ENCODE data around the gene EXPH5. TPM values are rescaled to one million over a fixed set of nuclear protein-coding genes. Genes with fewer than 3 reads are reported as not detected.

EXPH5 gene
- total and polyA plus RNA-seq, 9 of the 15 experiments (the other 6 are each of a cell fraction or from before 2014, with no cell fraction given), result 1.3 to 8.5 (median 4.8) TPM

DNA sequence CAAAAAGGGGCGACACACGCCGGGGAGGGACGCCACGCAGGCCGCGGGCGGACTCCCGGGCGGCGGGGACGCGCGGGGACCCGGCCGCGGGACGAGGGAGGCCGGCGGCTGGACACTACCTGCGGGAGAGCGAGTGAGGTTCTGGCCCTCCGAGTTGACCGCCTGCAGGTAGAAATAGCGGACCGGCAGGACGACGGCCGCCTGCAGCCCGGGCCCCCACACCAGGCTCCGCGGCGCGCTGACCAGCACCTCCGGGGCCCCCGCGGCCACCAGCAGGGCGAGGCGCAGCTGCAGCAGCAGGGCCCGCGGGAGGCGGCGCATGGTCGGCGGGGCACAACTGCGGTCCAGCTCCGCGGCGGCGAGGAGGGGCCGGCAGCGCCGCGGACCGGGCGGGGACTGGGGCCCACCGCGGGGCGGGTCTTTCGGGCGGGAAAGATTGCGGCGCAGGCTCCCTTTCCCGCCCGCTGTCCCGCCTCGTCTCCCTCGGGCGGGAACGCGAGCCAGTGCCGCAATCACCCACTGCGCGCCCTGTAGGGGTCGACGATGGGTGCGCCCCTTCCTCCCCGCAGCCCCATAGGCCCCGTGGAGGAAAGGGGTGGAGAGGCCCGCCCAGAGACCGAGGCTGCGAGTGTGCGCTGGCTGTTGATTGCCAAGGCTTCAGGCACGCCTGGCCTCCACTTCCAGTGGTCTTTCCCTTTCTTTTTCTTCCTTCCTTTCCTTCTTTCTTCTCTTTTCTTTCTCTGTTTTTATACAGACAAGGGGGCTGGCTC, 95.3 kb downstream of the EXPH5 start, which contains the start of gene POGLUT3 (continued):
- TF ChIP-seq CEBPB (tag; IDR thresholded peaks at IDR 0.05), result peak; percentile 57; the same call in 1 of the 2 replicates
- no peak; the same call in 1 of the 2 replicates for TF ChIP-seq SP1 (CRISPR knock-in tag; IDR thresholded peaks at IDR 0.05)
- TF ChIP-seq RAD51 (IDR thresholded peaks at IDR 0.05; ENCODE audit: borderline replicate concordance, low read depth), result no peak
- TF ChIP-seq ESRRA (IDR thresholded peaks at IDR 0.05; ENCODE audit: borderline replicate concordance, low read depth), result no peak; the same call in 1 of the 2 replicates
- TF ChIP-seq, protein P1, sequence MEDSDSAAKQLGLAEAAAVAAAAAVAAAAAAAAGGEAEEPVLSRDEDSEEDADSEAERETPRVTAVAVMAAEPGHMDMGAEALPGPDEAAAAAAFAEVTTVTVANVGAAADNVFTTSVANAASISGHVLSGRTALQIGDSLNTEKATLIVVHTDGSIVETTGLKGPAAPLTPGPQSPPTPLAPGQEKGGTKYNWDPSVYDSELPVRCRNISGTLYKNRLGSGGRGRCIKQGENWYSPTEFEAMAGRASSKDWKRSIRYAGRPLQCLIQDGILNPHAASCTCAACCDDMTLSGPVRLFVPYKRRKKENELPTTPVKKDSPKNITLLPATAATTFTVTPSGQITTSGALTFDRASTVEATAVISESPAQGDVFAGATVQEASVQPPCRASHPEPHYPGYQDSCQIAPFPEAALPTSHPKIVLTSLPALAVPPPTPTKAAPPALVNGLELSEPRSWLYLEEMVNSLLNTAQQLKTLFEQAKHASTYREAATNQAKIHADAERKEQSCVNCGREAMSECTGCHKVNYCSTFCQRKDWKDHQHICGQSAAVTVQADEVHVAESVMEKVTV (CRISPR knock-in tag; IDR thresholded peaks at IDR 0.05), result no peak
- TF ChIP-seq TAF15 (IDR thresholded peaks at IDR 0.05; ENCODE audit: low read depth, low read length), result no peak
- peak; percentile 12; the same call in 1 of the 2 replicates for TF ChIP-seq ERF (CRISPR knock-in tag; IDR thresholded peaks at IDR 0.05)
- TF ChIP-seq, protein P2, sequence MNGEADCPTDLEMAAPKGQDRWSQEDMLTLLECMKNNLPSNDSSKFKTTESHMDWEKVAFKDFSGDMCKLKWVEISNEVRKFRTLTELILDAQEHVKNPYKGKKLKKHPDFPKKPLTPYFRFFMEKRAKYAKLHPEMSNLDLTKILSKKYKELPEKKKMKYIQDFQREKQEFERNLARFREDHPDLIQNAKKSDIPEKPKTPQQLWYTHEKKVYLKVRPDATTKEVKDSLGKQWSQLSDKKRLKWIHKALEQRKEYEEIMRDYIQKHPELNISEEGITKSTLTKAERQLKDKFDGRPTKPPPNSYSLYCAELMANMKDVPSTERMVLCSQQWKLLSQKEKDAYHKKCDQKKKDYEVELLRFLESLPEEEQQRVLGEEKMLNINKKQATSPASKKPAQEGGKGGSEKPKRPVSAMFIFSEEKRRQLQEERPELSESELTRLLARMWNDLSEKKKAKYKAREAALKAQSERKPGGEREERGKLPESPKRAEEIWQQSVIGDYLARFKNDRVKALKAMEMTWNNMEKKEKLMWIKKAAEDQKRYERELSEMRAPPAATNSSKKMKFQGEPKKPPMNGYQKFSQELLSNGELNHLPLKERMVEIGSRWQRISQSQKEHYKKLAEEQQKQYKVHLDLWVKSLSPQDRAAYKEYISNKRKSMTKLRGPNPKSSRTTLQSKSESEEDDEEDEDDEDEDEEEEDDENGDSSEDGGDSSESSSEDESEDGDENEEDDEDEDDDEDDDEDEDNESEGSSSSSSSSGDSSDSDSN (IDR thresholded peaks at IDR 0.05; ENCODE audit: borderline replicate concordance in 1 of 2, low read depth in 2 of 2, low read length in 2 of 2), result peak; percentile 71 to 95; a peak in 2 of 4 replicates
- no peak for TF ChIP-seq PHTF2 (CRISPR knock-in tag; IDR thresholded peaks at IDR 0.05)
- TF ChIP-seq NR2C2 (CRISPR knock-in tag; IDR thresholded peaks at IDR 0.05), result 0 out of 2 replicates have a peak, but pooled peaks have one; percentile 69
- peak; percentile 44; the same call in 1 of the 2 replicates for TF ChIP-seq NR2C2 (tag; IDR thresholded peaks at IDR 0.05)
- TF ChIP-seq SMC3 (conservative IDR thresholded peaks at IDR 0.05; ENCODE audit: insufficient read depth, low read depth, low read length), result no peak
- TF ChIP-seq GATAD2A (IDR thresholded peaks at IDR 0.05), result no peak; the same call in 1 of the 2 replicates
- no peak for TF ChIP-seq PREB (CRISPR knock-in tag; IDR thresholded peaks at IDR 0.05)
- TF ChIP-seq, protein P3, sequence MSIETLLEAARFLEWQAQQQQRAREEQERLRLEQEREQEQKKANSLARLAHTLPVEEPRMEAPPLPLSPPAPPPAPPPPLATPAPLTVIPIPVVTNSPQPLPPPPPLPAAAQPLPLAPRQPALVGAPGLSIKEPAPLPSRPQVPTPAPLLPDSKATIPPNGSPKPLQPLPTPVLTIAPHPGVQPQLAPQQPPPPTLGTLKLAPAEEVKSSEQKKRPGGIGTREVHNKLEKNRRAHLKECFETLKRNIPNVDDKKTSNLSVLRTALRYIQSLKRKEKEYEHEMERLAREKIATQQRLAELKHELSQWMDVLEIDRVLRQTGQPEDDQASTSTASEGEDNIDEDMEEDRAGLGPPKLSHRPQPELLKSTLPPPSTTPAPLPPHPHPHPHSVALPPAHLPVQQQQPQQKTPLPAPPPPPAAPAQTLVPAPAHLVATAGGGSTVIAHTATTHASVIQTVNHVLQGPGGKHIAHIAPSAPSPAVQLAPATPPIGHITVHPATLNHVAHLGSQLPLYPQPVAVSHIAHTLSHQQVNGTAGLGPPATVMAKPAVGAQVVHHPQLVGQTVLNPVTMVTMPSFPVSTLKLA (conservative IDR thresholded peaks at IDR 0.05), result no peak; a peak in 1 of 4 replicates
- no peak for TF ChIP-seq NCOA6 (IDR thresholded peaks at IDR 0.05)
- TF ChIP-seq ETV6 (IDR thresholded peaks at IDR 0.05; ENCODE audit: borderline replicate concordance in 1 of 2, low read depth in 2 of 2, low read length in 1 of 2), result no peak
- TF ChIP-seq ETV6 (CRISPR knock-in tag; IDR thresholded peaks at IDR 0.05; ENCODE audit: borderline replicate concordance), result peak; percentile 96; the same call in 1 of the 2 replicates
- TF ChIP-seq NFIX (CRISPR knock-in tag; IDR thresholded peaks at IDR 0.05; ENCODE audit: low read depth), result no peak
